CD14-positive monocyte (primary cell): Measurements from ENCODE around the gene NEK6. TPM values are rescaled to one million over a fixed set of nuclear protein-coding genes. Genes with fewer than 3 reads are reported as not detected.

Experiments used
- DNase-seq, 3 donors: peaks; one replicate each; pipeline ENCODE4 v3.0.0-alpha.2; 2011 to 2022
- H2AFZ ChIP-seq: 2 replicates; pipeline ENCODE4 v1.6.0; 2012; ENCODE audit warnings: mild to moderate bottlenecking, low read depth, low read length, inconsistent platforms; ENCODE audit not compliant: insufficient read depth, poor library complexity, severe bottlenecking
- H3K27ac ChIP-seq, 2 donors: 1 replicate in 1 of 2; 2 replicates in 1 of 2; pipeline ENCODE4 v1.5.1; 2012 to 2013; ENCODE audit warnings: low read length in 2 of 2, control low read depth in 1 of 2, inconsistent platforms in 1 of 2, low read depth in 1 of 2, mild to moderate bottlenecking in 1 of 2
- H3K27me3 ChIP-seq, 2 donors: one replicate each; pipeline versions ENCODE4 v1.6.0 to v1.6.1; 2011 to 2013; ENCODE audit warnings: low read length in 2 of 2; ENCODE audit not compliant: control insufficient read depth in 2 of 2, insufficient read depth in 2 of 2
- H3K36me3 ChIP-seq, 2 donors: replicated peaks in 1 of 2; 1 replicate in 1 of 2; 2 replicates in 1 of 2; pipeline versions ENCODE4 v1.5.1 to v1.6.1; 2012 to 2013; ENCODE audit warnings: low read length in 2 of 2, control low read depth in 1 of 2, inconsistent platforms in 1 of 2, mild to moderate bottlenecking in 1 of 2; ENCODE audit not compliant: insufficient read depth in 2 of 2, control insufficient read depth in 1 of 2
- H3K4me1 ChIP-seq, 2 donors: 1 replicate in 1 of 2; 2 replicates in 1 of 2; pipeline versions ENCODE4 v1.5.1 to v1.6.1; 2012 to 2013; ENCODE audit warnings: low read length in 2 of 2, control low read depth in 1 of 2, inconsistent platforms in 1 of 2, mild to moderate bottlenecking in 1 of 2, moderate library complexity in 1 of 2; ENCODE audit not compliant: insufficient read depth in 2 of 2, control insufficient read depth in 1 of 2
- H3K4me2 ChIP-seq: replicated peaks from 2 replicates; pipeline ENCODE3; 2012; ENCODE audit warnings: low read length, moderate library complexity, mild to moderate bottlenecking; ENCODE audit not compliant: poor library complexity, severe bottlenecking; ENCODE audit errors: extremely low read depth
- H3K4me3 ChIP-seq, 3 experiments: fragments of 200-600 bp in 1 of 3; sonication (generic) in 1 of 3; replicated peaks in 1 of 3; 1 replicate in 2 of 3; 2 replicates in 1 of 3; pipeline ENCODE4 v1.5.1; 2011 to 2013; ENCODE audit warnings: low read length in 3 of 3, mild to moderate bottlenecking in 3 of 3, control low read depth in 2 of 3, low read depth in 2 of 3, inconsistent platforms in 1 of 3, moderate library complexity in 1 of 3
- H3K79me2 ChIP-seq: 2 replicates; pipeline ENCODE4 v1.6.0; 2012; ENCODE audit warnings: mild to moderate bottlenecking, control low read depth, inconsistent platforms, low read length, moderate library complexity; ENCODE audit not compliant: insufficient read depth
- H3K9ac ChIP-seq: 2 replicates; pipeline ENCODE4 v1.6.0; 2017; ENCODE audit warnings: low read length, mild to moderate bottlenecking; ENCODE audit not compliant: insufficient read depth, poor library complexity, severe bottlenecking
- H3K9me3 ChIP-seq, 2 donors: replicated peaks in 1 of 2; 1 replicate in 1 of 2; 2 replicates in 1 of 2; pipeline versions ENCODE4 v1.5.1 to v1.6.1; 2012 to 2013; ENCODE audit warnings: low read length in 2 of 2, control low read depth in 1 of 2; ENCODE audit not compliant: control insufficient read depth in 1 of 2, insufficient read depth in 1 of 2
- H4K20me1 ChIP-seq: 2 replicates; pipeline ENCODE4 v1.6.0; 2012; ENCODE audit warnings: mild to moderate bottlenecking, low read length, control low read depth, moderate library complexity; ENCODE audit not compliant: insufficient read depth
- H3K27ac Mint-ChIP-seq, 7 donors: one replicate each; pipeline ENCODE4 v1.8.0; 2020; ENCODE audit warnings: mild to moderate bottlenecking in 7 of 7, mixed read lengths in 7 of 7, moderate library complexity in 6 of 7, inconsistent platforms in 2 of 7
- H3K27me3 Mint-ChIP-seq, 3 donors: one replicate each; pipeline ENCODE4 v1.8.0; 2021 to 2022; ENCODE audit warnings: low read depth in 3 of 3, mild to moderate bottlenecking in 3 of 3, mixed read lengths in 3 of 3, moderate library complexity in 3 of 3, inconsistent platforms in 1 of 3
- H3K36me3 Mint-ChIP-seq, 2 donors: one replicate each; pipeline ENCODE4 v1.8.0; 2020; ENCODE audit warnings: mixed read lengths in 2 of 2, inconsistent platforms in 1 of 2, mild to moderate bottlenecking in 1 of 2
- H3K4me1 Mint-ChIP-seq: one replicate; pipeline ENCODE4 v1.8.0; 2020; ENCODE audit warnings: mild to moderate bottlenecking, mixed read lengths
- H3K4me3 Mint-ChIP-seq, 2 donors: one replicate each; pipeline ENCODE4 v1.8.0; 2020; ENCODE audit warnings: mild to moderate bottlenecking in 2 of 2, mixed read lengths in 2 of 2, moderate library complexity in 1 of 2
- H3K9me3 Mint-ChIP-seq, 7 donors: one replicate each; pipeline ENCODE4 v1.8.0; 2020 to 2022; ENCODE audit warnings: mixed read lengths in 7 of 7, mild to moderate bottlenecking in 6 of 7, moderate library complexity in 6 of 7, inconsistent platforms in 2 of 7
- WGBS: methylation state at CpG from one replicate; pipeline ENCODE4 v1.1.5; 2013; ENCODE audit warnings: missing lambda C conversion rate; ENCODE audit not compliant: insufficient coverage; 5-methylcytosine and 5-hydroxymethylcytosine counted together
- intact Hi-C, 2 donors: fragments of 100-400 bp; cut with micrococcal nuclease; formaldehyde crosslinking; loops; one replicate each; pipeline versions ENCODE4 v1.15.0 to v1.15.1; 2023
- polyA plus RNA-seq, 3 donors: library from polyadenylated mRNA; depleted of rRNA in 1 of 3; unstranded in 2 of 3; stranded (reverse) in 1 of 3; fragments of 300-500 nt in 2 of 3; fragments of >200 nt in 1 of 3; fragmentation: Illumina TruSeq in 2 of 3; gene quantifications; 1 replicate in 2 of 3; 2 replicates in 1 of 3; pipeline ENCODE4 v1.2.3, GENCODE V29; 2012 to 2021
- TF ChIP-seq, protein P1 (sequence below): fragments of 200-600 bp; IDR thresholded peaks from one replicate; pipeline ENCODE4 v1.8.0; 2022; ENCODE audit warnings: antibody characterized with exemption, mild to moderate bottlenecking

The NEK6 gene
- polyA plus RNA-seq, 3 donors = 26.1 to 46.0 (median 35.8) TPM

DNA sequence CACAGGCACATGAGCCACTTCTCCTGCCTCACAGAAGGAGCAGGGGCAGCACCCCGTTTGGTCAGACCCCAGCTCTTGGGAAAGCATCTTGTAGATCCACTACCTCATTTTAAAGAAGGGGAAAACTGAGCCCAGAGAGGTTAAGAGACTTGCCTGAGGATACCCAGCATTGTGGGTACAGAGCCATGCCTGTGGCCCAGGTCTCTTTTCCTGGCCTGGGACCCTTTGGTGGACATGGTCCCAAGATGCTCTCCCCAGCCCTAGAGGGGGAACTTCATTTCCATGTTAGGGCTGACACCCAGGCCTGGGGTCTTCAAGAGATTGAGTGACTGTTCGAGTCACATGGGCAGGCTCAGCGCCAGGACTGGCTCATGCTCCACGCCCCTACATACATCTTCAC, 64.2 kb downstream of the NEK6 start:
- TF ChIP-seq, protein P1, sequence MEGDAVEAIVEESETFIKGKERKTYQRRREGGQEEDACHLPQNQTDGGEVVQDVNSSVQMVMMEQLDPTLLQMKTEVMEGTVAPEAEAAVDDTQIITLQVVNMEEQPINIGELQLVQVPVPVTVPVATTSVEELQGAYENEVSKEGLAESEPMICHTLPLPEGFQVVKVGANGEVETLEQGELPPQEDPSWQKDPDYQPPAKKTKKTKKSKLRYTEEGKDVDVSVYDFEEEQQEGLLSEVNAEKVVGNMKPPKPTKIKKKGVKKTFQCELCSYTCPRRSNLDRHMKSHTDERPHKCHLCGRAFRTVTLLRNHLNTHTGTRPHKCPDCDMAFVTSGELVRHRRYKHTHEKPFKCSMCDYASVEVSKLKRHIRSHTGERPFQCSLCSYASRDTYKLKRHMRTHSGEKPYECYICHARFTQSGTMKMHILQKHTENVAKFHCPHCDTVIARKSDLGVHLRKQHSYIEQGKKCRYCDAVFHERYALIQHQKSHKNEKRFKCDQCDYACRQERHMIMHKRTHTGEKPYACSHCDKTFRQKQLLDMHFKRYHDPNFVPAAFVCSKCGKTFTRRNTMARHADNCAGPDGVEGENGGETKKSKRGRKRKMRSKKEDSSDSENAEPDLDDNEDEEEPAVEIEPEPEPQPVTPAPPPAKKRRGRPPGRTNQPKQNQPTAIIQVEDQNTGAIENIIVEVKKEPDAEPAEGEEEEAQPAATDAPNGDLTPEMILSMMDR = no peak
- Histone ChIP-seq H4K20me1 (peaks cover 87% of the 10 kb centered on the region), H3K79me2 (peaks cover 12% of the 10 kb centered on the region), H3K9ac (peak overlapping the region; percentile 50), H2AFZ (no peak overlapping the region), H3K4me1 (peaks cover 29 to 32% of the 10 kb centered on the region in 2 donors), H3K4me3 (no peak overlapping the region), H3K9me3 (no peaks in the 10 kb centered on the region), H3K36me3 (peaks cover 57 to 88% of the 10 kb centered on the region in 2 donors), H3K4me2 (peak overlapping the region; percentile 31), H3K27ac (peak overlapping the region in 1 of 2 donors; percentile 65), H3K27me3 (no peaks in the 10 kb centered on the region)
- DNase-seq = no peak
- no peak overlapping the region for H3K4me3 Mint-ChIP-seq
- no peaks in the 10 kb centered on the region for H3K9me3 Mint-ChIP-seq
- peak overlapping the region in 6 of 7 donors; percentile 26 to 85 (median 62) for H3K27ac Mint-ChIP-seq
- no peaks in the 10 kb centered on the region for H3K27me3 Mint-ChIP-seq
- H3K36me3 Mint-ChIP-seq = peaks cover 59 to 93% of the 10 kb centered on the region in 2 donors
- intact Hi-C loops = loop anchor here (2.0 to 5.0 kb wide), 2 partner anchors 195 kb away; no protein-coding TSS in a partner anchor
- H3K4me1 Mint-ChIP-seq = peaks cover 31% of the 10 kb centered on the region
- WGBS = 75% methylated on average over 3 of the region's 4 CpGs

DNA sequence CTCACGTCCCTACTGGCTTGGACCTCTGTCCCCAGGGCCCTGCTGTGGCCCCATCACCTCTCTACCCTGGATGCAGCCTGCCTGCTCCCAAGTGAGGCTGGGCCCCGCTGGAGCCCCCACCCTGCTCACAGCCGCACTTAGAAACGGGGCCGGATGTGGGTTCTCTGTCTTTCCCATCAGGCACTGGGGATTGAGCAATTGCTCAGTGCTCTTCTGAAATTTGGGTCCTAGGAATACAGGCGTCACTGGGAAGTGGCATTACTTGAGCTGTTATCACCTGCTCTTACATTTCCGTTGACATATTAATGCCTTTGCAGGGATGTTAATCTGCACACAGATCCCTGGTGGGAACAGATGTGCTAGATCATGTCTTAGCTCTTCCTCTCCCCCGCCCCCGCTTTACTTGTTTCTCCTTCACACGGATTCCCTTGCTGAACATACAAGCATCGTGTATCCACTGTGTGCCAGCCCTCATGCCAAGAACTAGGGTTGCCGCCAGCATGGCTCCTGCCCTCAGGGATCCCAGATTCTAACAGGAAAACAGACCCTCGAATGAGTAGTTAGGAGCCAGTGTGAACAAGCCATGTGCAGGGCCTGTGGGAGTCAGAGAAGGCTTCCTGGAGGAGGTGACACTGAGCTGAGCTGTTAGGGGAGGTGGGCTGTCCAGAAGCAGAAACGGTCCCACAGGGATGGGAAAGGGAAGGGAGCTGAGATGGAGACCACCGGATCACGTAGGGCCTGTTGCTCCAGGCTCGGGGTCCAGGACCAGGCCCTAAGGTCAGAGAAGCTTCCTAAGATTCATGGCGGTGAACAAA, 65.1 kb downstream of the NEK6 start:
- no peak overlapping the region for H3K4me3 Mint-ChIP-seq
- Histone ChIP-seq H2AFZ (no peak overlapping the region), H3K4me1 (peaks cover 29 to 32% of the 10 kb centered on the region in 2 donors), H4K20me1 (peaks cover 87% of the 10 kb centered on the region), H3K36me3 (peaks cover 64 to 88% of the 10 kb centered on the region in 2 donors), H3K4me2 (peak overlapping the region; percentile 31), H3K9me3 (no peaks in the 10 kb centered on the region), H3K27ac (peak overlapping the region; percentile 7 to 65), H3K9ac (peak overlapping the region; percentile 50), H3K79me2 (peaks cover 12% of the 10 kb centered on the region), H3K27me3 (no peaks in the 10 kb centered on the region), H3K4me3 (no peak overlapping the region)
- TF ChIP-seq, protein P1 = no peak
- H3K27me3 Mint-ChIP-seq = no peaks in the 10 kb centered on the region
- WGBS = 47% methylated on average over 16 of the region's 18 CpGs
- intact Hi-C loops = loop anchor here in 1 of 2 donors (5.0 kb wide), 1 partner anchor 196 kb away; no protein-coding TSS in a partner anchor
- peak overlapping the region in 6 of 7 donors; percentile 48 to 85 (median 72) for H3K27ac Mint-ChIP-seq
- no peaks in the 10 kb centered on the region for H3K9me3 Mint-ChIP-seq
- peak; percentile 11 to 41 (median 34) for DNase-seq
- H3K4me1 Mint-ChIP-seq = peaks cover 31% of the 10 kb centered on the region
- peaks cover 60 to 93% of the 10 kb centered on the region in 2 donors for H3K36me3 Mint-ChIP-seq
